ENCODE results near the gene IFT122. TPM values are rescaled to one million over a fixed set of nuclear protein-coding genes. Genes with fewer than 3 reads are reported as not detected.

IFT122 gene
- polyA plus RNA-seq, 1 experiment, result 27.8 TPM

DNA sequence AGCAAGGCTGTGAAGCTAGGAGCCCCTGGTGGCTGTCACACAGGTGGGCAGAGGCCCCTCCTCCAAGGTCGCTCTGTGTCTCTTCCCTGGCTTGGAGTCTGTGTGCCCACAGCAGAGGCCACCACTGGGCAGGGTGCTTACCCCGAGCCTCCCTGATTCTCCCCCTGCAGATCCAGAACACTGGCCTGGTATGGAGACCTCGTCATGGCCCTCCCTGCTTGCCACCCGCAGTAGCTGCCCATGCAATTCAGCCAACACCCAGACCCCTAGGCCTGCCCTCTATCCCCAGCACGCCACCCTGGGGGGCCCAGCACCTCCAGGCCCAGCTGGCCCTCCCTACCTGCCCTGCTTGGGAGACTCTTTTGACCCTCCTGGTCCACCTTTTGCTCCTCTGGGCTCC is 82.9 kb downstream of the IFT122 start:
- Histone ChIP-seq H3K36me3 (ENCODE audit: control insufficient read depth, insufficient read depth, low read length) (no peaks in the 10 kb centered on the region), H3K27me3 (ENCODE audit: control insufficient read depth, insufficient read depth, low read length) (no peaks in the 10 kb centered on the region), H3K4me3 (ENCODE audit: low read depth, low read length) (no peak overlapping the region)
- TF ChIP-seq, protein P1, sequence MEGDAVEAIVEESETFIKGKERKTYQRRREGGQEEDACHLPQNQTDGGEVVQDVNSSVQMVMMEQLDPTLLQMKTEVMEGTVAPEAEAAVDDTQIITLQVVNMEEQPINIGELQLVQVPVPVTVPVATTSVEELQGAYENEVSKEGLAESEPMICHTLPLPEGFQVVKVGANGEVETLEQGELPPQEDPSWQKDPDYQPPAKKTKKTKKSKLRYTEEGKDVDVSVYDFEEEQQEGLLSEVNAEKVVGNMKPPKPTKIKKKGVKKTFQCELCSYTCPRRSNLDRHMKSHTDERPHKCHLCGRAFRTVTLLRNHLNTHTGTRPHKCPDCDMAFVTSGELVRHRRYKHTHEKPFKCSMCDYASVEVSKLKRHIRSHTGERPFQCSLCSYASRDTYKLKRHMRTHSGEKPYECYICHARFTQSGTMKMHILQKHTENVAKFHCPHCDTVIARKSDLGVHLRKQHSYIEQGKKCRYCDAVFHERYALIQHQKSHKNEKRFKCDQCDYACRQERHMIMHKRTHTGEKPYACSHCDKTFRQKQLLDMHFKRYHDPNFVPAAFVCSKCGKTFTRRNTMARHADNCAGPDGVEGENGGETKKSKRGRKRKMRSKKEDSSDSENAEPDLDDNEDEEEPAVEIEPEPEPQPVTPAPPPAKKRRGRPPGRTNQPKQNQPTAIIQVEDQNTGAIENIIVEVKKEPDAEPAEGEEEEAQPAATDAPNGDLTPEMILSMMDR (IDR thresholded peaks at IDR 0.05; ENCODE audit: insufficient read depth, low read depth, low read length), result no peak
- DNase-seq (ENCODE audit: low read depth), result no peak
- ChIA-PET CTCF (interaction anchor here (0.7 to 1.2 kb wide), 3 partner anchors 11 to 13 kb away, joined by 3 to 4 read pairs (median 3); no protein-coding TSS in a partner anchor), POLR2A (no interaction called here)

DNA sequence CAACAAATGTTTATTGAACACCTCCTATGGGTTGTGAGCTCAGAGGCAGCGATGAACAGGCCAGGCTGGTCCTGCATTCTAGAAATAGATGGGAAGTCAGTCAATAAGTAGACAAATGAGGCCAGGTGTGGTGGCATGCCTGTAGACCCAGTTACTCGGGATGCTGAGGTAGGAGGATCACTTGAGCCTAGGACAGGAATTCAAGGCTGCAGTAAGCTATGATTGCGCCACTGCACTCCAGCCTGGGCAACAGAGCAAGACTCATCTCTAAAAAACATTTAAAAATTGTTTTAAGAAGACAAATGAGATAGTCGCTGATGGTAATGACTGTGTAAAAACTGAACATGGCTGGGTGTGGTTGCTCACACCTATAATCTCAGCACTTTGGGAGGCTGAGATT is 84.1 kb downstream of the IFT122 start:
- H3K36me3 ChIP-seq (ENCODE audit: control insufficient read depth, insufficient read depth, low read length), result no peaks in the 10 kb centered on the region
- CTCF ChIA-PET, result no interaction called here
- no peak overlapping the region for H3K4me3 ChIP-seq (ENCODE audit: low read depth, low read length)
- DNase-seq (ENCODE audit: low read depth), result no peak
- POLR2A ChIA-PET, result no interaction called here
- TF ChIP-seq, protein P1 (IDR thresholded peaks at IDR 0.05; ENCODE audit: insufficient read depth, low read depth, low read length), result no peak
- no peaks in the 10 kb centered on the region for H3K27me3 ChIP-seq (ENCODE audit: control insufficient read depth, insufficient read depth, low read length)

DNA sequence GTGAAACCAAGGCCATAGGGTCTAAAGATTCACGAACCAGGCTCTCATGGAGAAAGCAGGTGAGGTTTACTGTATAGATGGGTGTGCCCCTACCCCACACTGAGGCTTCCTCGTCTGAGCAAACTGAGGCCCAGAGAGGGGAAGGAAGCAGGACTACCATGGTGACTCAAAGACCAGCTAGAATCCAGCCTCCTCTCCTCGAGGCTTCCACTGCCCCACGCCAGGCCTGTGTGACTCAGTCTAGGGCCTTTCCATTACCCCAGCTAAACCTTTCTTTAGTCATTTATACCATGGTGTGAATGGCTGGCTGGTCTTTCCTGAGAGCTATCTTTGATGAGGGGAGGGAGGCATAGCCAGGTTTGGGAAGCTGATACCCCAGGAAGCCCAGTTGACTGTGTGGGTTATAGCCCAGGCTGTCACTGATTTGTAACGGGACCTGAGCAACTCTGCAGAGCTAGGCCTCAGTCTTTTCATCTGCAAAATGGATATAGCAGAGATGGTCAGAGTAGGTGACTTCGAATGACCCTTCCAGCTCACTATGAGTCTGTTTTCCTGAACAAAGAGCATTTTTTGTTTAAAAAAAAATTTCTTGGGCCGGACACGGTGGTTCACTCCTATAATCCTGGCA is 85.4 kb downstream of the IFT122 start:
- POLR2A ChIA-PET, result no interaction called here
- no peaks in the 10 kb centered on the region for H3K36me3 ChIP-seq (ENCODE audit: control insufficient read depth, insufficient read depth, low read length)
- CTCF ChIA-PET, result no interaction called here
- no peaks in the 10 kb centered on the region for H3K27me3 ChIP-seq (ENCODE audit: control insufficient read depth, insufficient read depth, low read length)
- no peak overlapping the region for H3K4me3 ChIP-seq (ENCODE audit: low read depth, low read length)
- no peak for DNase-seq (ENCODE audit: low read depth)
- TF ChIP-seq, protein P1 (IDR thresholded peaks at IDR 0.05; ENCODE audit: insufficient read depth, low read depth, low read length), result no peak

DNA sequence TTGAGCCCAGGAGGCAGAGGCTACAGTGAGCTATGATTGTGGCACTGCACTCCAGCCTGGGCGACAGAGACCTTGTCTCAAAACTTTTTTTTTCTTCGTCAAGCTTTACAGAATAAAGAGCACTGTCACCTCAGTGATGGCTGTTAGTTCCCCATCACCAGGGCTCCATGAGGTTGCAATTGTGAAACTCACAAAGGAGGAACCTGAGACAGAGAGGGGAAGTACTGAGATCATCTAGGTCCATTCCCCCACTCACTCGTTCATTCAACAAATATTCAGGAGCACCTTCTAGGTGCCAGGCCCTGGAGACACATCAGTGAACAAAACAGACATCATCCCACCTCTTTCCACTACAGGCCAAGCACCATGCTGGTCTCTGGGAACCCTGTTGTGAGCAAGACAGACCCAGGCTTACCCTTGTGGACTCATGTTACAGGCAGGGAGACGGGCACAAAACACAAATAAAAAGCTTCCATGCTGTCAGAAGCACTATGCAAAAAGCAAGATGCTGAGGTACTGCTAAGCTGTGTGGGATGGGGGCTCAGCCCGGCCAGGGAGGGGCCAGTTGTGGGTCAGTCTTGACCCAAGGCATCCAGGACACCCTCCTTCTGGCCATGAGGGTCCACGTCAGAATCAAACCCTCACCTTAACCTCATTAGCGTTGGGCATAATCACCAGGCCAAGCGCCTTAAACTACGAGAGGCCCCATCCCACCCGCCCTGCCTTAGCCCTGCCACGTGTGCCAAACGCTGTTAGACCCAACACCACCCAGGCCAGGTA is 86.3 kb downstream of the IFT122 start:
- no peaks in the 10 kb centered on the region for H3K27me3 ChIP-seq (ENCODE audit: control insufficient read depth, insufficient read depth, low read length)
- TF ChIP-seq, protein P1 (IDR thresholded peaks at IDR 0.05; ENCODE audit: insufficient read depth, low read depth, low read length), result no peak
- ChIA-PET POLR2A (no interaction called here), CTCF (no interaction called here)
- H3K4me3 ChIP-seq (ENCODE audit: low read depth, low read length), result no peak overlapping the region
- no peak for DNase-seq (ENCODE audit: low read depth)
- no peaks in the 10 kb centered on the region for H3K36me3 ChIP-seq (ENCODE audit: control insufficient read depth, insufficient read depth, low read length)

DNA sequence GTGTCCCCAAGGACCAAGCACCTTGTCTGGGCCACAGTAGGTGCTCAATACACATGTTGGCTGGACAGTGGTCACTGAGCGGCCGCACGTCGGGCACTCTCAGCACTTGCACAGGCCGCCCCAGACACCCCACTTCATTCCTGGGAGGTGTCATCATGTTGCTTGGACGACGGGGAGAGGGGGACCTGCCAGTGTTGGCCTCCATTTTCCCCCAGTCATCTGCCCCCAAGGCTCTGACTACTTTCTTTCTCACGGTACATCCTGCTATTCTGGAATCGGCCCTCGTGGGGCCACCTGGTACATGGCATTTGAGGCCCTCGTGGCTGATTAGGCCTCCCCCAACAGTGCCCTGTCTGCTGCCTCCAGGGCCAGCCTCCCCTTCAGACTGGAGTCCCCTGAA is 87.2 kb downstream of the IFT122 start:
- ChIA-PET CTCF (no interaction called here), POLR2A (no interaction called here)
- H3K36me3 ChIP-seq (ENCODE audit: control insufficient read depth, insufficient read depth, low read length), result no peaks in the 10 kb centered on the region
- TF ChIP-seq, protein P1 (IDR thresholded peaks at IDR 0.05; ENCODE audit: insufficient read depth, low read depth, low read length), result no peak
- DNase-seq (ENCODE audit: low read depth), result no peak
- no peaks in the 10 kb centered on the region for H3K27me3 ChIP-seq (ENCODE audit: control insufficient read depth, insufficient read depth, low read length)
- no peak overlapping the region for H3K4me3 ChIP-seq (ENCODE audit: low read depth, low read length)
